Spleen (tissue), 11 donors: ENCODE measurements around the gene CBFA2T2. TPM values are rescaled to one million over a fixed set of nuclear protein-coding genes. Genes with fewer than 3 reads are reported as not detected.

Experiments
- DNase-seq: peaks from one replicate; pipeline ENCODE4 v3.0.0-alpha.2; 2020
- H3K27ac ChIP-seq, 8 donors: fragments of 200-600 bp; sonication (generic) in 7 of 8; 1 replicate in 4 of 8; 2 replicates in 4 of 8; pipeline versions ENCODE4 v1.5.0 to v1.8.0; 2016 to 2021; ENCODE audit warnings: inconsistent platforms in 4 of 8, mild to moderate bottlenecking in 4 of 8, moderate library complexity in 1 of 8
- H3K27me3 ChIP-seq, 7 donors: fragments of 200-600 bp; sonication (generic) in 6 of 7; replicated peaks in 1 of 7; 1 replicate in 4 of 7; 2 replicates in 3 of 7; pipeline versions ENCODE4 v1.5.0 to v1.8.0; 2016 to 2021; ENCODE audit warnings: inconsistent platforms in 3 of 7, mild to moderate bottlenecking in 1 of 7
- H3K36me3 ChIP-seq, 6 donors: fragments of 200-600 bp; sonication (generic) in 5 of 6; 1 replicate in 4 of 6; 2 replicates in 2 of 6; pipeline versions ENCODE4 v1.5.0 to v1.8.0; 2016 to 2021; ENCODE audit warnings: inconsistent platforms in 2 of 6
- H3K4me1 ChIP-seq, 6 donors: fragments of 200-600 bp; sonication (generic) in 5 of 6; 1 replicate in 3 of 6; 2 replicates in 3 of 6; pipeline versions ENCODE4 v1.5.0 to v1.8.0; 2016 to 2021; ENCODE audit warnings: inconsistent platforms in 3 of 6
- H3K4me3 ChIP-seq, 8 donors: fragments of 200-600 bp; sonication (generic) in 7 of 8; 1 replicate in 4 of 8; 2 replicates in 4 of 8; pipeline versions ENCODE4 v1.5.0 to v1.8.0; 2016 to 2021; ENCODE audit warnings: inconsistent platforms in 4 of 8, mild to moderate bottlenecking in 4 of 8, moderate library complexity in 2 of 8
- H3K9me3 ChIP-seq, 8 donors: fragments of 200-600 bp; sonication (generic) in 7 of 8; 1 replicate in 4 of 8; 2 replicates in 4 of 8; pipeline versions ENCODE4 v1.5.0 to v1.8.0; 2016 to 2021; ENCODE audit warnings: inconsistent platforms in 4 of 8
- POLR2A ChIP-seq, 3 donors: fragments of 450-650 bp; IDR thresholded peaks; one replicate each; pipeline ENCODE4 v1.5.1; 2017; ENCODE audit warnings: antibody characterized with exemption in 3 of 3, mild to moderate bottlenecking in 1 of 3
- POLR2AphosphoS5 ChIP-seq, 3 donors: sonication (generic); formaldehyde crosslinking; IDR thresholded peaks; one replicate each; pipeline ENCODE4 v1.5.1; 2017; ENCODE audit warnings: antibody characterized with exemption in 3 of 3
- WGBS, 5 donors: extraction: QIAGEN DNeasy Blood & Tissue Kit in 3 of 5; methylation state at CpG; one replicate each; pipeline versions ENCODE4 v1.1.5 to v1.1.7; 2013 to 2018; 5-methylcytosine and 5-hydroxymethylcytosine counted together
- intact Hi-C: fragments of 100-400 bp; cut with DNase I; formaldehyde crosslinking; loops from one replicate; pipeline ENCODE4 v1.15.0; 2023; ENCODE audit warnings: low total_unique reads
- polyA plus RNA-seq, 3 donors: library from polyadenylated mRNA; stranded (reverse); fragments of 200-250 nt; gene quantifications; one replicate each; pipeline ENCODE4 v1.2.1, GENCODE V29; 2013
- total RNA-seq, 7 donors: library from RNA; depleted of rRNA in 3 of 7; stranded (reverse); fragments of >200 nt in 3 of 7; fragmentation: NEBNext Ultra II Directional in 4 of 7; extraction: Animal tissue kit (Norgen Biotek cat#: 25700) in 4 of 7; gene quantifications; one replicate each; pipeline versions ENCODE4 v1.1.0 to v1.2.1, GENCODE V29; 2016 to 2021
- TF ChIP-seq, protein P1 (sequence below), 11 experiments: fragments of 200-600 bp in 7 of 11; fragments of 450-650 bp in 4 of 11; sonication (generic) in 4 of 11; IDR thresholded peaks in 8 of 11; conservative IDR thresholded peaks in 3 of 11; 1 replicate in 7 of 11; 2 replicates in 4 of 11; pipeline versions ENCODE4 v1.4.0 to v1.8.0; 2016 to 2021; ENCODE audit warnings: antibody characterized with exemption in 11 of 11, inconsistent platforms in 4 of 11, mild to moderate bottlenecking in 1 of 11
- donor health status: healthy with polysubstance abuse.
- donor health status: DM: no; HTN: no; CAD: no; lungs with moderate emphysema.
- donor health status: DM: no; HTN: no; CAD: no.
- donor health status: Bipolar disorder and iron deficiency.
- donor health status: healthy.
- donor health status: DM: no; HTN: no; CAD: no.
- donor health status: DM: yes; HTN: yes; CAD: no.

The CBFA2T2 gene
- total and polyA plus RNA-seq, 10 donors, result 3.3 to 25.4 (median 17.8) TPM

DNA sequence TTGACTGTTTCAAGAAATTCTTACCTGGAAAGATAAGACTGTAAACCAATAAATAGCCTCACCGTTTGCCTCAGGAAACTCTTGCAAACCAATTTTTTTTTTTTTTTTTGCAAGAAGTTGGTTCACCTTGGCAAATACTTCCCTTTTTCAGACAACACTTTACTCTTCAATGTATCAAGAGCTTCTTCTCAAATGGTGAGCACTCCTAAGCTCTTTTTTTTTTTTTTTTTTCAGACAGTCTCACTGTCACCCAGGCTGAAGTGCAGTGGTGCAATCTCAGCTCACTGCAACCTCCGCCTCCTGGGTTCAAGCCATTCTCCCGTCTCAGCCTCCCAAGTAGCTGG lies 23.6 kb upstream of the CBFA2T2 start:
- Histone ChIP-seq H3K9me3 (no peaks in the 10 kb centered on the region), H3K4me3 (no peak overlapping the region), H3K27ac (peak overlapping the region in 4 of 8 donors; percentile 6 to 52 (median 28)), H3K27me3 (no peaks in the 10 kb centered on the region), H3K4me1 (peaks cover 0 to 38% (median 7%) of the 10 kb centered on the region in 6 donors), H3K36me3 (no peaks in the 10 kb centered on the region)
- intact Hi-C loops, result no loop called here
- no peak for DNase-seq
- 40 to 75% (median 53%) methylated on average over 3 of the region's 3 CpGs for WGBS, 5 donors
- no peak for TF ChIP-seq POLR2AphosphoS5 (IDR thresholded peaks at IDR 0.05)
- TF ChIP-seq POLR2A (IDR thresholded peaks at IDR 0.05), result no peak
- TF ChIP-seq, protein P1, sequence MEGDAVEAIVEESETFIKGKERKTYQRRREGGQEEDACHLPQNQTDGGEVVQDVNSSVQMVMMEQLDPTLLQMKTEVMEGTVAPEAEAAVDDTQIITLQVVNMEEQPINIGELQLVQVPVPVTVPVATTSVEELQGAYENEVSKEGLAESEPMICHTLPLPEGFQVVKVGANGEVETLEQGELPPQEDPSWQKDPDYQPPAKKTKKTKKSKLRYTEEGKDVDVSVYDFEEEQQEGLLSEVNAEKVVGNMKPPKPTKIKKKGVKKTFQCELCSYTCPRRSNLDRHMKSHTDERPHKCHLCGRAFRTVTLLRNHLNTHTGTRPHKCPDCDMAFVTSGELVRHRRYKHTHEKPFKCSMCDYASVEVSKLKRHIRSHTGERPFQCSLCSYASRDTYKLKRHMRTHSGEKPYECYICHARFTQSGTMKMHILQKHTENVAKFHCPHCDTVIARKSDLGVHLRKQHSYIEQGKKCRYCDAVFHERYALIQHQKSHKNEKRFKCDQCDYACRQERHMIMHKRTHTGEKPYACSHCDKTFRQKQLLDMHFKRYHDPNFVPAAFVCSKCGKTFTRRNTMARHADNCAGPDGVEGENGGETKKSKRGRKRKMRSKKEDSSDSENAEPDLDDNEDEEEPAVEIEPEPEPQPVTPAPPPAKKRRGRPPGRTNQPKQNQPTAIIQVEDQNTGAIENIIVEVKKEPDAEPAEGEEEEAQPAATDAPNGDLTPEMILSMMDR (IDR thresholded peaks at IDR 0.05 in 8 of 11, conservative IDR thresholded peaks at IDR 0.05 in 3 of 11), result no peak

DNA sequence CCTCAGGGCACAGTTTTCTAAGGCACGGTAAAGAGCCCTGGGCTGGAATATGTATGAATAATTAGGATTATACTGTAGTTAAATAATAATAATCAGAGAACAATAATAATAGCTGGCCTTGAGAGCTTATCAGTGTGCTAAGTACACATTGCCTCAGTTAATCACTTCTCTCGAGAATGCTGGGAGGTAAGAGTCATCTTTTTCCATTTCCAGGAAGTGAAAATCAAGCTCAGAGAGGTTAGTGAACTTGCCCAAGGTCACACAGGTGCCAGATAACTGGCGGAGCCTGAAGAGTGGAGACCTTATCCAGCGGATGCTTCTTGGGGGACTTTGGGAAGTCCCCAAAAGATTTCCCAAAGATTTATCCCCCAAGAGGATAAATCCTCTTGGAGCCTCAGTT lies 19.4 kb upstream of the CBFA2T2 start:
- Histone ChIP-seq H3K27ac (no peak overlapping the region), H3K4me1 (peaks cover 0 to 20% (median 4%) of the 10 kb centered on the region in 6 donors), H3K9me3 (no peaks in the 10 kb centered on the region), H3K36me3 (no peaks in the 10 kb centered on the region), H3K27me3 (no peaks in the 10 kb centered on the region), H3K4me3 (no peak overlapping the region)
- 64 to 81% (median 70%) methylated on average over 4 of the region's 4 CpGs for WGBS, 5 donors
- DNase-seq, result no peak
- TF ChIP-seq POLR2A (IDR thresholded peaks at IDR 0.05), result no peak
- TF ChIP-seq, protein P1 (IDR thresholded peaks at IDR 0.05 in 8 of 11, conservative IDR thresholded peaks at IDR 0.05 in 3 of 11), result no peak
- TF ChIP-seq POLR2AphosphoS5 (IDR thresholded peaks at IDR 0.05), result no peak
- intact Hi-C loops, result no loop called here

DNA sequence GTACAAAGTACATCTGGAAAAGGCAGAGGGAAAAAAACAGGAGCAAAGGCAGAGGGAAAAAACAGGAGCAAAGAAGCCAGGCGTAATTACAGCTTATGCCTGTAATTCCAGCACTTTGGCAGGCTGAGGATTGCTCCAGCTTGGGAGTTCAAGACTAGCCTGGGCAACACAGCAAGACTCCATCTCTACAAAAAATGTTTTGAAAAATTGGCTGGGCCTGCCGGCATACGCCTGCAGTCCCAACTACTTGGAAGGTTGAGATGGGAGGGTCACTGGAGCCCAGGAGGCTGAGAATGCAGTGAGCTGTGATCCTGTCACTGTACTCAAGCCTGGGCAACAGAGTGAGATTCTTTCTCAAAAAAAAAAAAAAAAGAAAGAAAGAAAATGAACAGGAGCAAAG lies 19.0 kb upstream of the CBFA2T2 start:
- no peaks in the 10 kb centered on the region for H3K9me3 ChIP-seq
- no peak overlapping the region for H3K27ac ChIP-seq
- H3K4me3 ChIP-seq, result no peak overlapping the region
- no peaks in the 10 kb centered on the region for H3K27me3 ChIP-seq
- TF ChIP-seq, protein P1 (IDR thresholded peaks at IDR 0.05 in 8 of 11, conservative IDR thresholded peaks at IDR 0.05 in 3 of 11), result no peak
- TF ChIP-seq POLR2AphosphoS5 (IDR thresholded peaks at IDR 0.05) (no peak), POLR2A (IDR thresholded peaks at IDR 0.05) (no peak)
- peaks cover 0 to 20% (median 2%) of the 10 kb centered on the region in 6 donors for H3K4me1 ChIP-seq
- intact Hi-C loops, result no loop called here
- 83 to 93% (median 91%) methylated on average over 3 of the region's 3 CpGs for WGBS, 5 donors
- no peak for DNase-seq
- no peaks in the 10 kb centered on the region for H3K36me3 ChIP-seq

DNA sequence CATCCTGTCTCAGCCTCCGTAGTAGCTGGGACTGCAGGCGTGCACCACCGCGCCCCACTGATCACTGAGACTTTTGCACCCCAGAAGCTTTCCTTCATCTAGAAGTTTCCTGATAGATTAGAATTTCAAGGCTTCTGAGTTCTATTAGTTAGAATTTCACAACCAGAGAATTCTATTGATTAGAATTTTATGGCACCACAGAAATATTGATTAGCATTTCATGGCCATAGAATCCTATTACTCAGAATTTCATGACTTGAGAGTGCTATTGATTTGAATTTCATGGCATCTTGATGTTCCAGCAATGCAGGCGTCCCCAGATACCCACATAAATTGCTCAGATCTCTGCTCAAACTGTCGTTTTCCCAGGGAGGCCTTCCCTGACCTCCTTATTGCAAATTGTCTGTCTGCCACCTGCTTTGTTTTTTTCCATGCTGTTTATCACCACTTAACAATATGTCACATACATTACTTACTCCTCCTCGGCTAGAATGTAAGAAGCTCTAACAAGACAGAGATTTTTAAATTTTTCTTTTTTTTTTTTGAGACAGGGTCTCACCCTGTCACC lies 16.9 kb upstream of the CBFA2T2 start:
- TF ChIP-seq, protein P1 (IDR thresholded peaks at IDR 0.05 in 8 of 11, conservative IDR thresholded peaks at IDR 0.05 in 3 of 11), result no peak
- TF ChIP-seq POLR2A (IDR thresholded peaks at IDR 0.05), result no peak
- no peak for TF ChIP-seq POLR2AphosphoS5 (IDR thresholded peaks at IDR 0.05)
- DNase-seq, result no peak
- 79 to 90% (median 88%) methylated on average over 7 of the region's 7 CpGs for WGBS, 5 donors
- H3K4me1 ChIP-seq, result peaks cover 0 to 15% (median 6%) of the 10 kb centered on the region in 6 donors
- no peak overlapping the region for H3K4me3 ChIP-seq
- no peaks in the 10 kb centered on the region for H3K36me3 ChIP-seq
- intact Hi-C loops, result no loop called here
- H3K27me3 ChIP-seq, result no peaks in the 10 kb centered on the region
- H3K9me3 ChIP-seq, result no peaks in the 10 kb centered on the region
- no peak overlapping the region for H3K27ac ChIP-seq
